ENCODE results near the gene CNTNAP4. TPM values are rescaled to one million over a fixed set of nuclear protein-coding genes. Genes with fewer than 3 reads are reported as not detected.

CNTNAP4 gene
- total RNA-seq, 1 donor from 2014 or later: not detected

DNA sequence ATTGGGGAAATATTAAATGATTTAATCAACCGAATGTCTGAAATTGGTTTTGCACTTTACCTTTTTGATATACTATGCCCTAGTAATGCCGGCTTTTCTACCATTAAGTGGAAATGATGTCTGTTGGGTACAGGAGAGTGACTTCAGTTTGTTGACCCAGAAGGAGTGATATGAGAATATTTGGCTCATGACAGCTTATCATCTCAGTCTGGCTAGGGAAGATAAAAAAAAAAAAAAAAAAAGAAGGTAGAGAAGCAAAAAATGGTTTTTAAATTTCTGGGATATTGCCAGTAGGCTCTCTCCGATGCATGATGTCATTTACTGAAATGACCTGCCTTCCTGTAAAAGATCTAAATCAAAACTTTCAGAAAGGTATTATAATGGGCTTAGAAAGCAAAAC is 69.0 kb downstream of the CNTNAP4 start:
- no peak for DNase-seq (ENCODE audit: low spot score)
- no peaks in the 10 kb centered on the region for H3K4me1 Mint-ChIP-seq (ENCODE audit: low read depth)

GRCh38 chr16:76351441-76351840 is 74.2 kb downstream of the CNTNAP4 start:
- DNase-seq (ENCODE audit: low spot score): no peak
- Mint-ChIP-seq H3K27ac (ENCODE audit: unreplicated experiment) (no peak overlapping the region), H3K9me3 (ENCODE audit: low read depth) (peaks cover 3% of the 10 kb centered on the region), H3K36me3 (ENCODE audit: low read depth) (no peaks in the 10 kb centered on the region), H3K27me3 (ENCODE audit: low read depth) (no peaks in the 10 kb centered on the region), H3K4me1 (ENCODE audit: low read depth) (no peaks in the 10 kb centered on the region), H3K4me3 (ENCODE audit: unreplicated experiment) (no peak overlapping the region)
- TF ChIP-seq CTCF (IDR thresholded peaks at IDR 0.05): no peak

More for the DNA sequence above, 69.0 kb downstream of the CNTNAP4 start:
- H3K9me3 Mint-ChIP-seq (ENCODE audit: low read depth): no peaks in the 10 kb centered on the region
- H3K4me3 Mint-ChIP-seq (ENCODE audit: unreplicated experiment): no peak overlapping the region
- no peak for TF ChIP-seq CTCF (IDR thresholded peaks at IDR 0.05)
- no peaks in the 10 kb centered on the region for H3K36me3 Mint-ChIP-seq (ENCODE audit: low read depth)
- H3K27ac Mint-ChIP-seq (ENCODE audit: unreplicated experiment): no peak overlapping the region
- H3K27me3 Mint-ChIP-seq (ENCODE audit: low read depth): no peaks in the 10 kb centered on the region

DNA sequence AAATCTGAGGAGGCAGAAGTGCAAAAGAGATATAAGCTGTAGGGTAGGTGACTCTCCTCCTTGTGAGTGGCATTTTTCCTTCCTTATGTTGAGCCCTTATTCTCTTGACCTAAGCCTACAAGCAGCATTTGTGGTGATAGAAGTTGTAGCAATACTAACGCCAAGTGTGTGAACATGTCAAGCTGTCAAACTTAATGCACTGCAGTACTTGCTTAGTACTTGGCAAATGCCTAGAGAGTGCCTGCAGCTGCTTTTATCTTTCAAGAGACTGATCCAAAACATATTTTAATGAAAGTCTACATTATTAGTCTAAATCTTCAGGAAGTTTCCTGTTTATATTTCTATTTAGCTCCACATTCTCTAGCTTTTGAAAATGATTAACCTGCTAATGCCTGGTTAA is 83.2 kb downstream of the CNTNAP4 start:
- no peaks in the 10 kb centered on the region for H3K27me3 Mint-ChIP-seq (ENCODE audit: low read depth)
- H3K27ac Mint-ChIP-seq (ENCODE audit: unreplicated experiment): no peak overlapping the region
- peaks cover 6% of the 10 kb centered on the region for H3K9me3 Mint-ChIP-seq (ENCODE audit: low read depth)
- no peak for TF ChIP-seq CTCF (IDR thresholded peaks at IDR 0.05)
- no peaks in the 10 kb centered on the region for H3K36me3 Mint-ChIP-seq (ENCODE audit: low read depth)
- no peak overlapping the region for H3K4me3 Mint-ChIP-seq (ENCODE audit: unreplicated experiment)
- no peak for DNase-seq (ENCODE audit: low spot score)
- no peaks in the 10 kb centered on the region for H3K4me1 Mint-ChIP-seq (ENCODE audit: low read depth)

GRCh38 chr16:76370344-76370743 is 93.1 kb downstream of the CNTNAP4 start:
- no peak for DNase-seq (ENCODE audit: low spot score)
- no peaks in the 10 kb centered on the region for H3K9me3 Mint-ChIP-seq (ENCODE audit: low read depth)
- H3K27ac Mint-ChIP-seq (ENCODE audit: unreplicated experiment): no peak overlapping the region
- H3K27me3 Mint-ChIP-seq (ENCODE audit: low read depth): peaks cover 3% of the 10 kb centered on the region
- TF ChIP-seq CTCF (IDR thresholded peaks at IDR 0.05): no peak
- no peaks in the 10 kb centered on the region for H3K4me1 Mint-ChIP-seq (ENCODE audit: low read depth)
- H3K4me3 Mint-ChIP-seq (ENCODE audit: unreplicated experiment): no peak overlapping the region
- no peaks in the 10 kb centered on the region for H3K36me3 Mint-ChIP-seq (ENCODE audit: low read depth)

DNA sequence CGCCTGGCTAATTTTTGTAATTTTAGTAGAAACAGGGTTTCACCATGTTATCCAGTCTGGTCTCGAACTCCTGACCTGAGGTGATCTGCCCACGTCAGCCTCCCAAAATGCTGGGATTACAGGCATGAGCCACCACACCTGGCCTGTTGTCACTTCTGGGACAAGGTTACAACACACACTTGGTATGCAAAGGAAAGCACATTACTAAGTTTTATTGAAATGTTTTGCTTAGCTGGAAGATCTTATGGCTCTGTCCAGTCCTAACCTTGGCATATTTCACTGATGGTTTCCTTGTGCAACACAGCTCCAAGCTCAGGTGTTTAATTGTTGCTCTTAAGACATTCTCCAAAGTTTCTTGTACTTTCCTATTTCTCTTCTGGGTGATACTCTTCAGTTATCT is 94.2 kb downstream of the CNTNAP4 start:
- TF ChIP-seq CTCF (IDR thresholded peaks at IDR 0.05): no peak
- no peak overlapping the region for H3K27ac Mint-ChIP-seq (ENCODE audit: unreplicated experiment)
- H3K9me3 Mint-ChIP-seq (ENCODE audit: low read depth): no peaks in the 10 kb centered on the region
- H3K27me3 Mint-ChIP-seq (ENCODE audit: low read depth): peaks cover 3% of the 10 kb centered on the region
- no peaks in the 10 kb centered on the region for H3K4me1 Mint-ChIP-seq (ENCODE audit: low read depth)
- no peaks in the 10 kb centered on the region for H3K36me3 Mint-ChIP-seq (ENCODE audit: low read depth)
- no peak for DNase-seq (ENCODE audit: low spot score)
- H3K4me3 Mint-ChIP-seq (ENCODE audit: unreplicated experiment): no peak overlapping the region

Data from chondrocyte (in vitro differentiated cells).